B cell (primary cell): ENCODE results near the gene ISOC2.

ENCODE experiments used
- EZH2 ChIP-seq: IDR thresholded peaks from 2 replicates; pipeline ENCODE4 v1.6.1; 2012; ENCODE audit warnings: borderline replicate concordance, low read depth, mild to moderate bottlenecking, moderate library complexity, low read length; ENCODE audit not compliant: insufficient read depth, poor library complexity, severe bottlenecking
- TF ChIP-seq, protein P1 (sequence below): fragments of 200-600 bp; IDR thresholded peaks from one replicate; pipeline ENCODE4 v1.8.0; 2022; ENCODE audit warnings: antibody characterized with exemption, mild to moderate bottlenecking

DNA sequence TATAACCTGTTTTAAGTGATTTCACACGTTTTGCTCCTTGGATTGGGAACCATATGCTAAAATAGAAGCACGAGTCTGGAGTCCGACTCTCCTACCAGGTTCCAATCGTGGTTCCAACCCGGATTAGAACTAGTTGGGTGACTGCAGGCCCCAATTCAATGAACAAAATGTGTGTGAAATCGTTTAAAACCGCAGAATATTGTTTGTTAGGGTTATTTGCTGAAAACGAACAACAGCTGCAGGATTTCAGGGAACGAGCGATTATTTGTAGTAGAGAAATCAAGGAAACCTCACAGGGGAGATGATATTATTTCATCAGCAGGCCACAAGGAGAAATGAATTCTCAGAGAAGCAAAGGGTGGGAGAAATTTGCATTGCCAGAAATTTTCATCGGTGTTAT, 43.5 kb upstream of the ISOC2 start:
- TF ChIP-seq EZH2, result no peak
- TF ChIP-seq, protein P1, sequence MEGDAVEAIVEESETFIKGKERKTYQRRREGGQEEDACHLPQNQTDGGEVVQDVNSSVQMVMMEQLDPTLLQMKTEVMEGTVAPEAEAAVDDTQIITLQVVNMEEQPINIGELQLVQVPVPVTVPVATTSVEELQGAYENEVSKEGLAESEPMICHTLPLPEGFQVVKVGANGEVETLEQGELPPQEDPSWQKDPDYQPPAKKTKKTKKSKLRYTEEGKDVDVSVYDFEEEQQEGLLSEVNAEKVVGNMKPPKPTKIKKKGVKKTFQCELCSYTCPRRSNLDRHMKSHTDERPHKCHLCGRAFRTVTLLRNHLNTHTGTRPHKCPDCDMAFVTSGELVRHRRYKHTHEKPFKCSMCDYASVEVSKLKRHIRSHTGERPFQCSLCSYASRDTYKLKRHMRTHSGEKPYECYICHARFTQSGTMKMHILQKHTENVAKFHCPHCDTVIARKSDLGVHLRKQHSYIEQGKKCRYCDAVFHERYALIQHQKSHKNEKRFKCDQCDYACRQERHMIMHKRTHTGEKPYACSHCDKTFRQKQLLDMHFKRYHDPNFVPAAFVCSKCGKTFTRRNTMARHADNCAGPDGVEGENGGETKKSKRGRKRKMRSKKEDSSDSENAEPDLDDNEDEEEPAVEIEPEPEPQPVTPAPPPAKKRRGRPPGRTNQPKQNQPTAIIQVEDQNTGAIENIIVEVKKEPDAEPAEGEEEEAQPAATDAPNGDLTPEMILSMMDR, result no peak
